ENCODE data around the gene WASF1. TPM values are rescaled to one million over a fixed set of nuclear protein-coding genes. Genes with fewer than 3 reads are reported as not detected.

Gene WASF1
- total RNA-seq, 1 donor from 2014 or later: 4.3 TPM

DNA sequence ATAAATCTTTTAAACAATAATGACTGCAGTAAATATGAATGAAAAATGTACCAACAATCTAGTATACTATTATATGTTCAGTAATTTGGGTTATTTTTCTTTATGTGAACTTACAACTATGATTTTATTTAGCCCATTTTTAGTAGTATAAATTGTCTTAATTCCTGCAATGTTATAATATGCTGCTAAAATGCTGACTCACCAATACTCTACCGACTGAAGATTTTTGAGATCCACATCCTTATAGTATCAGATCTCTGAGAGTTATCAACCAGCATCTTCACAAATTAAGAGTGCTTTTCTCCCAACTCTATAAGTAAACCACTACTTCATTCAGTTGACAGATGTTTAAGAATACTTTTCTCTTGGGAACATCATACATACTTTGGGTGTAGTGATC is 17.4 kb upstream of the WASF1 start:
- no peak for TF ChIP-seq CTCF (IDR thresholded peaks at IDR 0.05)
- Histone ChIP-seq H3K36me3 (peaks cover 17% of the 10 kb centered on the region), H3K27me3 (ENCODE audit: low read depth) (no peaks in the 10 kb centered on the region), H3K27ac (no peak overlapping the region), H3K4me3 (no peak overlapping the region), H3K9me3 (no peaks in the 10 kb centered on the region), H3K4me1 (no peaks in the 10 kb centered on the region)
- DNase-seq (no peak), ATAC-seq (no peak)
- intact Hi-C loops (cut with DNase I): no loop called here

DNA sequence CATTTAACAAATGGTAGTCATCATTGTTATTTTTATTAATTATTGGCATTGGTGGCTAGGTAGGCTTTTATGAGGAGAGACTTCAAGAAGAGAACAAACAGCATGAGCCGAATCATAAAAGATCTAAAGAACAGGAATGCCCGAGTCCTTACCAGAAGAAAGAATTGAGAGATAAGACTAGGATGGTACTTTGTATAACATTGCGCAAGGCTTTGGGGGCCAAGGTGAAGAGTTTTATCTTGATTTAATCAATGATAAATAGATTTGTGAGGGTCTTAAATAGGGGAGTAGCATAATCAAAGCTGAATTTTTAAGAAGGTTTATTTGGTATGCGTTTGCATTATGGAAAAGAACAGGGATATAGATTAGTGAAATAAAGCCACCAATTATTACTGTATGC is 16.2 kb upstream of the WASF1 start:
- H3K27ac ChIP-seq: no peak overlapping the region
- H3K4me3 ChIP-seq: no peak overlapping the region
- DNase-seq: no peak
- TF ChIP-seq CTCF (IDR thresholded peaks at IDR 0.05): no peak
- no peaks in the 10 kb centered on the region for H3K4me1 ChIP-seq
- H3K36me3 ChIP-seq: peaks cover 16% of the 10 kb centered on the region
- H3K9me3 ChIP-seq: no peaks in the 10 kb centered on the region
- ATAC-seq: no peak
- intact Hi-C loops (cut with DNase I): no loop called here
- H3K27me3 ChIP-seq (ENCODE audit: low read depth): no peaks in the 10 kb centered on the region

DNA sequence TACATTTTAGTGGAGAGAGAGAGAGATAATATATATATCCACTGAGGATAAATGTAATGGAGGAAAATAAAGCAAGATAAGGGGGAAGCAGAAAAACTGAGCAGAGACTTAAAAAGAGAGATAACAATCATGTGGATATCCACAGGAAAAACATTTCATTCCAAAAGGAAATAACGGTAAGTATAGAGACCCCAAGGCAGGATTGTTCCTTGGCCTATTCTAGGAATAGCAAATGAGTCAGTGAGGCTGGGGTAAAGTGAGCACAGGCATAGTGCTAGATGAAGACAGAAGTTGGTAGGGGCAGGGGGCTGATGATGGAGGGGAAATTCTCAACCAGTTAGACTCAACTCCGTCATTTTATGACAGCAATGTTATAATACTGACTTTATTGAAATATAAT is 12.0 kb upstream of the WASF1 start:
- TF ChIP-seq CTCF (IDR thresholded peaks at IDR 0.05): no peak
- Histone ChIP-seq H3K4me3 (no peak overlapping the region), H3K36me3 (peaks cover 16% of the 10 kb centered on the region), H3K4me1 (no peaks in the 10 kb centered on the region), H3K27me3 (ENCODE audit: low read depth) (no peaks in the 10 kb centered on the region), H3K27ac (no peak overlapping the region), H3K9me3 (no peaks in the 10 kb centered on the region)
- ATAC-seq: no peak
- DNase-seq: no peak
- intact Hi-C loops (cut with DNase I): no loop called here

- DNase-seq: no peak
- H3K4me1 ChIP-seq: no peaks in the 10 kb centered on the region
- TF ChIP-seq CTCF (IDR thresholded peaks at IDR 0.05): no peak
- H3K4me3 ChIP-seq: no peak overlapping the region
- H3K9me3 ChIP-seq: no peaks in the 10 kb centered on the region
- no peak for ATAC-seq
- H3K36me3 ChIP-seq: peaks cover 16% of the 10 kb centered on the region
- H3K27ac ChIP-seq: no peak overlapping the region
- intact Hi-C loops (cut with DNase I): no loop called here
- no peaks in the 10 kb centered on the region for H3K27me3 ChIP-seq (ENCODE audit: low read depth)
Observed at GRCh38 chr6:110190726-110191125, 11.3 kb upstream of the WASF1 start.

GRCh38 chr6:110188791-110189190 is 9.3 kb upstream of the WASF1 start:
- H3K27me3 ChIP-seq (ENCODE audit: low read depth): no peaks in the 10 kb centered on the region
- no peaks in the 10 kb centered on the region for H3K9me3 ChIP-seq
- ATAC-seq: no peak
- intact Hi-C loops (cut with DNase I): no loop called here
- TF ChIP-seq CTCF (IDR thresholded peaks at IDR 0.05): no peak
- no peak overlapping the region for H3K27ac ChIP-seq
- no peak overlapping the region for H3K4me3 ChIP-seq
- peaks cover 8% of the 10 kb centered on the region for H3K36me3 ChIP-seq
- no peaks in the 10 kb centered on the region for H3K4me1 ChIP-seq
- no peak for DNase-seq

GRCh38 chr6:110185879-110186278 is 6.4 kb upstream of the WASF1 start:
- no peaks in the 10 kb centered on the region for H3K36me3 ChIP-seq
- no peak for DNase-seq
- no peak for ATAC-seq
- TF ChIP-seq CTCF (IDR thresholded peaks at IDR 0.05): no peak
- no peaks in the 10 kb centered on the region for H3K27me3 ChIP-seq (ENCODE audit: low read depth)
- peaks cover 23% of the 10 kb centered on the region for H3K4me1 ChIP-seq
- no peak overlapping the region for H3K27ac ChIP-seq
- intact Hi-C loops (cut with DNase I): no loop called here
- H3K9me3 ChIP-seq: no peaks in the 10 kb centered on the region
- H3K4me3 ChIP-seq: no peak overlapping the region
